Colon (tissue), 2 donors: Measurements from ENCODE around the gene SMIM7.

Experiments
- FAIRE-seq: peaks from 2 replicates; lab custom pipeline; 2012; peaks lifted over from hg19 to GRCh38; lab: Jason Lieb, UNC
- donor health status: control.
- donor health status: control.

Gene SMIM7

GRCh38 chr19:16621165-16621800 is 38.7 kb downstream of the SMIM7 start:
- no peak for FAIRE-seq

- no peak for FAIRE-seq
Observed at GRCh38 chr19:16620584-16620983, 39.4 kb downstream of the SMIM7 start.

GRCh38 chr19:16620018-16620417 is 39.9 kb downstream of the SMIM7 start:
- FAIRE-seq = no peak

GRCh38 chr19:16619457-16619856 is 40.5 kb downstream of the SMIM7 start:
- FAIRE-seq = no peak

DNA sequence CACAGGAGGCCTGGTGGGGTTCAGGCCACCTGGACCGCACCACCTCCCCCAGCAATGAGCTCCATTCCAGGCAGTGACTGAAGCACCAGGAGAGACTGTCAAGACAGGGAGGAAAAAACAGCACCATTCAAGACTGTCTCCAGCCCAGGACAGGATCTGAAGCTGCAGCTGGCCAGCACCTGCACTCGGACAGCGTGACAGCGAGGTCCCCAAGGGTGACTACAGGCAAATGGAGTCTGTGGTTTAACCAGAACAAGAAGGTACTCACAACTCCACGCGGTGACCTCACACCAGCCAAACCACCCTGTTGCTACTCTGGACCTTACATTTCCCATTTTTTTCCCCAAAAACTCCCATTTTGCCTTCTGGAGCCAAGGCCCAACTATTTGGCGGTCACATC is 41.7 kb downstream of the SMIM7 start:
- no peak for FAIRE-seq

GRCh38 chr19:16615808-16616207 is 44.1 kb downstream of the SMIM7 start:
- no peak for FAIRE-seq

GRCh38 chr19:16614941-16615340 is 45.0 kb downstream of the SMIM7 start:
- FAIRE-seq = no peak

- FAIRE-seq = no peak
Observed at GRCh38 chr19:16613841-16614240, 46.1 kb downstream of the SMIM7 start.

- FAIRE-seq = no peak
Observed at GRCh38 chr19:16612636-16613035, 47.3 kb downstream of the SMIM7 start.

GRCh38 chr19:16611121-16611520 is 48.8 kb downstream of the SMIM7 start:
- no peak for FAIRE-seq

- FAIRE-seq = no peak
Observed at GRCh38 chr19:16609511-16610200, 50.3 kb downstream of the SMIM7 start.

- FAIRE-seq = no peak
Observed at GRCh38 chr19:16608290-16608739, 51.6 kb downstream of the SMIM7 start.

GRCh38 chr19:16607819-16608218 is 52.1 kb downstream of the SMIM7 start:
- no peak for FAIRE-seq

DNA sequence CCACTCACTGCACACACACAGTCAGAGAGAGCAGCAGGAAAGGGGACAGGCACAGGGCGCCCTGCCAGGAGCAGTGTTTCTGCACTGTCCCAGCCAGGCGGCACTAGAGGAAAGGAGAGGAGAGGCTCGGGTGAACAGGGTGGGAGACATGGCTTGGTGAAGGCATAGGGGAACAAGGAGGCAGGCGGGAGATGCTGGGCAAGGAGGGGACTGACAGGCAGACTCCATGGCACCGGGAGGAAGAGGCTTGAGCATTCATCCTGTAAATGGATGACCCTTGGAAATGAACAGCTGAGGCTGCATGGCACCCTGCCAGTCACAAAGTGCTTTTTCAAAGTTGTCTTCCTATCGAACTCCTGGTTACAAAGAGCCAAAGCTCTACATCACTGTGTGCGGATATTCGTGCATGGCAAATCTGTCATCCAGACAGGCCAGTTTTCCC is 54.4 kb downstream of the SMIM7 start:
- FAIRE-seq = no peak

- FAIRE-seq = no peak
Observed at GRCh38 chr19:16605115-16605514, 54.8 kb downstream of the SMIM7 start.

- FAIRE-seq = no peak
Observed at GRCh38 chr19:16604615-16605014, 55.3 kb downstream of the SMIM7 start.

GRCh38 chr19:16603090-16603489 is 56.9 kb downstream of the SMIM7 start:
- FAIRE-seq = no peak

DNA sequence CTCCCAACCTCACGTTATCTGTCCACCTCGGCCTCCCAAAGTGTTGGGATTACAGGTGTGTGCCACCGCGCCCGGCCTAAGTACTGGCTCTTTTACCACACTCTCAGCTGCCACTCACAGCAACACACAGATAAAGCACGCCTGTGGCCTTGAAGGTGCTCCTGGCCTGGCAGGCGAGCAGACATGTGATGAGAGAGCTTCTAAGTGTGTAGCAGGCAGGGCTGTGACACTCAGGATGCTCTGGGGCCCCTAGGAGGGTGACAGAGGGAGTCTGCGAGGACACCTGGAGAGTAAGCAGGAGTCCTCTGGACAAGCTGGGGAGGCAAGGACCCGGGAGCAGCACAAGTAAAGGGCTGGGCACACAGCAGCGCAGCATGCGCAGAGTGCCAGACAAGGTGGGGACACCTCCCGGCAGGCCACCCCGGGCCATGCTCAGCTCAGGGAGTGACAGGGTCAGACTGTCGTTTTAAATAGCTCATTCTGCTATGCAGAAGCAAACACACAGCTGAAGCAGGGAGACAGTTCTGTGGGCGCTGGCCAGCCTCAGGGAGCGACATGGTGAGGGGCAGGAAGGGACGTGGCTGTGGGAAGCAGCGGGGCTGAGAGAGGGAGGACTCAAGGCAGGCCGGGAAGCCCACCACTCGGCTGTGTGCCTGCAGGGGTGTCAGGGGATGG is 58.4 kb downstream of the SMIM7 start:
- no peak for FAIRE-seq

DNA sequence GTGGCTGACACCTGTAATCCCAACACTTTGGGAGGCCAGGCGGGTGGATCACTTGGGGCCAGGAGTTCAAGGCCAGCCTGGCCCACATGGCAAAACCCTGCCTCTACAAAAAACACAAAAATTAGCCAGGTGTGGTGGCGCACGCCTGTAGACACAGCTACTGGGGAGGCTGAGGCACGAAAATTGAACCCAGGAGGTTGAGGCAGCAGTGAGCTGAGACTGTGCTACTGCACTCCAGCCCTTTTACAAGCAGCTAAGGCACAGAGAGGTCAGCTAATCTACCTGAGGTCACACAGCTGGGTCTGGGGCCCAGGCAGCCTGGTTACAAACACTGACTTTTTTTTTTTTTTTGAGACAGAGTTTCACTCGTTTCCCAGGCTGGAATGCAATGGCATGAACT is 59.1 kb downstream of the SMIM7 start:
- no peak for FAIRE-seq

GRCh38 chr19:16599655-16600346 is 60.1 kb downstream of the SMIM7 start:
- no peak for FAIRE-seq

- FAIRE-seq = no peak
Observed at GRCh38 chr19:16598848-16599247, 61.1 kb downstream of the SMIM7 start.

DNA sequence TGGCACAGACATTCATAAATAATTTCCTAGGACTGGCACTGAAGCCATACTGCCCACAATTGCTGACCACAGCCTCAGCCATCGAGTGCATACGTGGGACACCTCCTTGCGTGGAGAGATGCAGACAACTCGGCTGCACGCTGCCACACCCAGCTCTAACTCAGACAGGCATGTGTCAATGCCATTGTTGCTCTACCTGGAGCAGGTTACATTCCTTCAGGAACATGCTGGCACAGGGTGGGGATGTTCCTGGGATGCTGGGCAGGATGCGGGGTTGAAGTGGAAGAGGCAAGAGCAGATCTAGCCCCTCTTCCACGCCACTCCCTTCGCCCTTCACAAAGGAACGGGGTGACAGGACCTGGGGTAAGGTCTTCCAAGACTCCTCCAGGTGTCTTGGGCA is 63.5 kb downstream of the SMIM7 start:
- no peak for FAIRE-seq
